HG03342 (cell line): ENCODE measurements around the gene GSTO2.

Source experiments
- ATAC-seq: cut with Tn5 transposase; IDR thresholded peaks from one replicate; pipeline ENCODE4 v1.9.1; 2021; ENCODE audit warnings: mild to moderate bottlenecking, moderate library complexity; ENCODE audit not compliant: unreplicated experiment

The GSTO2 gene

GRCh38 chr10:104324221-104324686 is 55.3 kb downstream of the GSTO2 start:
- ATAC-seq: no peak

- ATAC-seq: no peak
Observed at GRCh38 chr10:104324931-104325330, 55.9 kb downstream of the GSTO2 start.

DNA sequence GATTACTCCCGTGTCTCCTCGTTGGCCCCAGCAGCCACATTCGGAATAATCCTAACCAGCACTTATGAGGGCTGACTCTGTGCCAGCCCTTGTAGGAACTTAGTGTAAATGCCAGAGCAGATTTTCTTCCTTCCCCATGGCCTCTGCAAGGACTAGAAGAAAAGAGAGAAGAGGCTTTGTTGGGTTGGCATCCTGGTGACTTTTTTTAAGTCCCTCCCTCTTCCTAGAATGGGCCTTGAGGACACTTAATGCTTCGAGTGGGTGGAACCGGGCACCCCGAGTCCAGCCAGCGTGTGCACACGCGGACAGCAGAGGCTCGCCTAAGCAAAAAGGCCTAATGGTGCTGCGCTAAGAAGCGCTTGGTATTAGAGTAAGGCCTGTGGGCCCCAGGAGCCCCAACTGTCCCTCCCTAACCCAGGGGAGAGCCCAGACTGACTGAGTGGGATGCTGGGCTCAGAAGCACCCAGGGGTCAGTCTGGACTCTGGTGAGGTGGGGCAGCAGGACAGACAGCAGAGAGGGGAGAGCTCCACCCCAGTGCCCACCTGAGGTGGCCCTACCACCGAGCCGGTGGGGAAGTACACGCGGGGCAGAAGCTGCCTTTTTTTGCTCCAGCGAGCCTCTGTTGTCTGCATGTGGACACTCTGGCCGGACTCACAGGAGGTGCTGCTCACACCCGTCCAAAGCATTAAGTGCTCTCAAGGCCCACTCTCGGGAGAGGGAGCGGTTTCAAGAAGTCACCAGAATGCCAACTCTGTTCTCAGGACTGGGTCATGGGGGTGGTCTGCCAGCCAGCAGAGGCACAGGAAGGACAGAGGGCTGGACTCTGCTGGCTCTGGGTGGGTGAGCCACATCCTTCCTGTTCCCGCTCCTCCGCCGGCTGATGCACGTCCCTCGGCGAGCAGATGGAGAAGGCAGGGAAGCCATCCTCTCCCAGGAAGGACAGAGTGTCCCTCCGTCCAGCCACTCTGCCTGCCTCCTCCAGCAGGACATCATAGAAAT is 56.8 kb downstream of the GSTO2 start:
- ATAC-seq: no peak

GRCh38 chr10:104326991-104327610 is 58.1 kb downstream of the GSTO2 start:
- ATAC-seq: no peak

DNA sequence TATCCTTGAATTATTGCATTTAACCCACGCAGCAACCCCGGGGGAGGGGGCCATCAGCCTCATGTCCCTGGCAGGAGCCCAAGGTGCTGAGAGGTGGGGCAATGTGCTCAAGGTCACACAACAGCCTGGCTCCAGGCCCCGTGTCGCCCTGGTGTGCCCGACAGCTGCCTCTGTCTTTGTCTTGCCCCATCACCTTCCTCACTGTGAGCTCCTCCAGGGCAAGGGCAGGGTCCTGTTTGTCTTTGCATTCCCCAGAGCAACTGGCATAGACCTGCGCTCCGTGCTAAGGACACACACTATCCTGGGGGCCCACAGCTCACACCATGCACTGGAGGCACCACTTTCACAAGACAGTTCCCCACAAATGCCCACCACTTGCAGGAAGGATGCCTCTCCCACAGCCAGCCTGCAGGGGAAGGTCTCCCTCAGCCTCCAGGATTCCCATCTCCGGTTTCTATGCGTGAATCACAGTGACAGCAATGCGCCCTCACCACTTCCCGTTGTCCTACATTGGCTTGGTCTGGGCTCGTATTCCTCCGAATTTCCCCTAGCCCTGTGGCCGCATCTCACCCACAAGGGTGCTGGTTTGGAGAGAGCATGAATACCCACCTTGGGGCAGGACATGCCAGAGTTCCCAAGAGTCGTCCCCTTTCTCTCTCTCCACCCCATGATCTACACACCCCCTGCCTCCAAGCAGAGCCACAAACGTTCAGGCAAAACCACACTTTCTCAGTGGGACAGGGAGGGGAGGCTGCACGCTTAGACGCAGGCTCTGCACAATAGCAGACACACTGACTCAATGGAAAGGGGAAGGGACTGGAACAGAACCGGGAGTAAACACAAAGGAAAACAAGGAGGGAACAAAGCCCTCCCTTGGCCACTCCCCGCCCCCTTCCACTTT is 59.0 kb downstream of the GSTO2 start:
- ATAC-seq: no peak

- peak; percentile 2 for ATAC-seq
Observed at GRCh38 chr10:104328646-104328895, 59.6 kb downstream of the GSTO2 start.

GRCh38 chr10:104328896-104329710 is 60.1 kb downstream of the GSTO2 start:
- peak; percentile 55 for ATAC-seq

- ATAC-seq: no peak
Observed at GRCh38 chr10:104329735-104330134, 60.8 kb downstream of the GSTO2 start.

DNA sequence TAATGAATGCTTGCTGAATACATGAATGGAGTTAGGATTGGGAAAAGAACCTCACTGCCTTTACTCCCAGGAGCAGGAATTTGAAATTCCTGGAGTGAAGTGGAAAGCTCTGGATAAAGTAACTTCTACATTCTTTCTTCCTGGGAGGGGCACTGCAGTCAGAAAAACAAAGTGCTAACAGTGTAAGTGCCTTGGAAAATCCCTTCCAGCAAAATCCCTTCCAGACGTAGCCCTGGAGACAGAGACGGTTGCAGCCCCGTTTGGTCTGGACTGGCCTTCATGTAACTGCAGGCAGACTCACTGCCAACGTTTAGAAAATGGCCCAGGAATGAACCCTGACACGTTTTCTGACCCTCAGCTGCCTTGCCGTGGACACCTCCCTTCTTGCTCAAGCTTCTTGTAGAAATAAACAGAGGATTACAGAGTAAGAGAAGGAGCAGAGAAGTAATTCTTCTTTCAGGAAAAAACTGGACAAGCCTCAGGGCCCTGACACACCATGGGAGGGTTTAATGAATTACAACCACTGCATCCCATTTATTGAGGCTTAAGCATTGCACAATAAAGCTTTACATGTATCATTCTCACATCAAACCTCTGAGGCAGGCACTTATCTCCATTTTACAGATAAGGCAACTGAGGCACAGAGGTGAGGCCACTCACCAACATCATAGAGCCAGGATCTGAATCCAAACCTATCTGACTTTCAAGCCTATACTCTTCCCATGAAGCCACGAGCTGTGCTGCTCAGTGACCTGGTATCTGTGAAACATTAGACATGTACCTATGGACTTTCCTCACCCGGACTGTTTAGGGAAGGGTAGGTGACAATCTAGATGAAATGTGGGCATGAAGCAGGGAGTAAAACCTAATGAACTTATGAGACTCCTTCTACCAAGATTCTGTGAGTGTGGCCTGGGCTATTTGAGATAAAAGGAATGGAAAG is 61.5 kb downstream of the GSTO2 start:
- ATAC-seq: no peak

DNA sequence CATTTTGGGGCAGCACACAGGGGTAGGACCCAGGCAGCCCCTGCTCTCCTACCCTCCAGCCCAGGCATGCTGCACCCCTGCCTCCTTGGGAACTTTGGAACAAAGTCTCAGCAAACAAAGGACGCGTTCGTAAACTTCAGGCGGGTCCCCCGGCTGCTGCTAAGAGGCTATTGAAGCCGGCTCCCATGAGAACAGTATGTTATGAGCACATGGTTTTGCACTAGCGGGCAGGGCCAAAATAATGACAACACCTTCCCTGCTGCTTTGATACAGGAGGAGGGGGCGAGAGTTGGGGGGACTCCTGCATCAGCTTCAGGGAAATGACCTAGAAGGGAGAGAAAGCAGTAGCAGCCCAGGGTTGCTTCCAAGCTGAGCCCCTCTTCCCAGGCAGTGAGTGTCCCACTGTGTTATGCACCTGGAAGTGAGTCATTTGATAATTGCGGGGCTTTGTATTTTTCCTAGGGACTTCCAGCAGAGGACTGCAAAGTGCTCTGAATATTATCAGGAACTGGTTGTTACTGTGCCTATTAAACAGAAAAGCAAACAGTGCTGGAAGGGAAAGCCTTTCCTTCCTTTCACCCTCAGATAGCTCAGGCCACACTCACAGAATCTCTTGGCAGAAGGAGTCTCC is 62.3 kb downstream of the GSTO2 start:
- no peak for ATAC-seq

DNA sequence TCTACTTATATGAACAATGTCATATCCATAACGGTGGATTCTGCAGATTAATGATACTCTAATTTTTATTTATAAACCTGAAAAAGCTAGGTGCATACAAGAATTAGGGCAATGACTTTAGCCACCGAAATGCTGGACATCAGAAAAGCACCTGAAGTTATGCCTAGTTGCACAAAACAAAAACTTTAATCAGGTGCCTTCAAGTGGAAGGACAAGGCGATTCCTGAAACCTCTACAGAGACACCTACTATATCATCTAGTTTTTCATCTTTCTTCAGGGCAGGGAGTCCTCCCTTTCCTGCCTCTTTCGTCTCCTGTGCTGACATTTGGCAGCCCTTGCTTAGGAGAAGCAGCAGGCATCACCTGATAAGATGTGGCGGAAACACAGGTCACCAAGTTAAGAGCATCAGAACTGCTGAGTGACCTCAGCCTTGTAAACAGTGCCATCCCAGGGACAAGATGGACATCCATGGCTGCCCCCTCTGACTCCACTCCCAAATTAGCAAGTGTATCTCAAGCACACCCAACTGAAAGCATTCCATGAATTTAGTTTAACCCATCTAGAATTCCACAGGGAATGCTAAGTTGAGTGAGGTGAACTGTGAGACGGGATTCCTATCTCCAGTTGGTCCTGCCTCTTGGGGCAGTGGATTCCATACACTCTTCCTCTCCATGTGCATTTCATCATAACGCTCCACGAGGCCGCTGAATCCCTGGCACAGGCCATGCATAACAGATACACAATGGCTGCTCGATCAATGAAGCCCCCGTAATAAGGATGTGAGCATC is 63.5 kb downstream of the GSTO2 start:
- no peak for ATAC-seq

- no peak for ATAC-seq
Observed at GRCh38 chr10:104333032-104333727, 64.2 kb downstream of the GSTO2 start.

DNA sequence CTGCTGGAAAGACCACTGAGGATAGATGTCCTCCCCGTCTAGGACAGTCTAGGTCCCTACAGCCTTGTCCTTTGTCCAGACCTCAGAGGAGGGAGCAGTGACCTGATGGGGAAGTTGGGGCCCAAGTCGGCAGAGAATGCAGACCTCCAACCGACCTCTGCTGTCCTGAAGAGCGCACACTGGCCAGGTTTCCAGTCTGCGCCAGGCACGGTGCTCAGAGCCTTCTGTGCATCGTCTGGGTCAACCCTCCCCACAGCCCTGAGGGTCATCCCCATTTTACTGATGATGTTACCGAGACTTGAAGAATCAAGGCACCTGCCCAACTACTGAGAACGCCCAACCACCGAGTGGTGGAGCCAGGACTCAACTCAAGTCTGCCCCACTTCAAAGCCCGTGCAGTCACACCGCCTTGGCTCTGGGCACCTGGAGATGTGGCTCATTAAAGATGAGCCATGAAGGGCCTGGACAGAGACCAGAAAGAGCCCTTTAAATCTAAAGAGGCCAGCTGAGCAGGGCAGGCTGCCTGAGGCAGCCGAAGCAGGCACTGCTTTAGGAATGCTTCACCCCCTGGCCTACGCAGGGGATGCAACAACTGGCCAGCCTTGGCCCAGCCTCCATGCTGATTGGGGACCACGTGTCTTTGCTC is 64.9 kb downstream of the GSTO2 start:
- no peak for ATAC-seq

DNA sequence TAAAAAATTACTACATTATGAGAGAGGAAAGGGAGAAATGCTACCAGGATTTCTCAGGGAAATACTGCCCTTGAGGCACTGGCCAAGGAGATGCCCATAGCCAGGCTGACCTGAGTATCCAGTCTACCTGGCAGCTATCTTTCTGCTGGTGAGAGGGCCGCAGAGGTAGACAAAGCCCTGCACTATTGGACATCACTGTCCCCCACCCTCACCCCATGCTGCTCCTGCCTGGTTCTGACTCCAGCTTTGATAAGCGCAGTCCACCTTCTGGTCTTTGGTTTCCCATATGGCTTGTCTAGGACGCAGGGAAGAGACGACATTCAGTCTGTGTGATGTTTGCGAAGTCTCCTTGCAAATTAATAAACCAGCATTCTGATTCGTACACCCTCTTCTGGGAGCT is 65.6 kb downstream of the GSTO2 start:
- no peak for ATAC-seq

GRCh38 chr10:104334965-104335650 is 66.1 kb downstream of the GSTO2 start:
- no peak for ATAC-seq

- peak; percentile 24 for ATAC-seq
Observed at GRCh38 chr10:104336821-104337467, 68.0 kb downstream of the GSTO2 start.
